ENCODE measurements around the gene POLDIP3.
"Not testable (repeated sequence)": the region's sequence is repeated elsewhere in the genome, so short reads cannot be mapped to it uniquely, and the experiment has no call there.

The POLDIP3 gene

GRCh38 chr22:42575996-42576574 is 38.6 kb downstream of the POLDIP3 start:
- not testable (repeated sequence) for H3K9me3 ChIP-seq (ENCODE audit: control insufficient read depth, low read length); H3K27me3 ChIP-seq (ENCODE audit: control insufficient read depth, insufficient read depth, low read length, poor library complexity, severe bottlenecking); H3K4me1 ChIP-seq (ENCODE audit: control insufficient read depth, insufficient read depth, low read length); H3K27ac ChIP-seq (ENCODE audit: insufficient read depth, low read depth, low read length, poor library complexity, severe bottlenecking); H3K4me3 ChIP-seq (ENCODE audit: insufficient read depth, low read depth, low read length)
- peaks cover 18% of the 10 kb centered on the region for H3K36me3 ChIP-seq (ENCODE audit: control insufficient read depth, insufficient read depth, low read length)
- 95 to 97% methylated on average over 30 of the region's 30 CpGs for WGBS, 2 experiments

GRCh38 chr22:42574468-42574867 is 40.2 kb downstream of the POLDIP3 start:
- peaks cover 18% of the 10 kb centered on the region for H3K36me3 ChIP-seq (ENCODE audit: control insufficient read depth, insufficient read depth, low read length)
- WGBS, 2 experiments: 97 to 98% methylated on average over 16 of the region's 21 CpGs
- H3K9me3 ChIP-seq (ENCODE audit: control insufficient read depth, low read length); H3K4me3 ChIP-seq (ENCODE audit: insufficient read depth, low read depth, low read length); H3K27me3 ChIP-seq (ENCODE audit: control insufficient read depth, insufficient read depth, low read length, poor library complexity, severe bottlenecking); H3K27ac ChIP-seq (ENCODE audit: insufficient read depth, low read depth, low read length, poor library complexity, severe bottlenecking); H3K4me1 ChIP-seq (ENCODE audit: control insufficient read depth, insufficient read depth, low read length): not testable (repeated sequence)

- H3K27me3 ChIP-seq (ENCODE audit: control insufficient read depth, insufficient read depth, low read length, poor library complexity, severe bottlenecking); H3K4me3 ChIP-seq (ENCODE audit: insufficient read depth, low read depth, low read length); H3K4me1 ChIP-seq (ENCODE audit: control insufficient read depth, insufficient read depth, low read length); H3K9me3 ChIP-seq (ENCODE audit: control insufficient read depth, low read length); H3K27ac ChIP-seq (ENCODE audit: insufficient read depth, low read depth, low read length, poor library complexity, severe bottlenecking): not testable (repeated sequence)
- WGBS, 2 experiments: 100% methylated on average over 1 of the region's 1 CpG; no CpG with 5 or more reads in 1 of the 2 experiments
- peaks cover 18% of the 10 kb centered on the region for H3K36me3 ChIP-seq (ENCODE audit: control insufficient read depth, insufficient read depth, low read length)
These were observed 40.6 kb downstream of the POLDIP3 start for GRCh38 chr22:42574046-42574445.

- not testable (repeated sequence) for H3K4me3 ChIP-seq (ENCODE audit: insufficient read depth, low read depth, low read length); H3K4me1 ChIP-seq (ENCODE audit: control insufficient read depth, insufficient read depth, low read length); H3K27ac ChIP-seq (ENCODE audit: insufficient read depth, low read depth, low read length, poor library complexity, severe bottlenecking); H3K9me3 ChIP-seq (ENCODE audit: control insufficient read depth, low read length); H3K36me3 ChIP-seq (ENCODE audit: control insufficient read depth, insufficient read depth, low read length); H3K27me3 ChIP-seq (ENCODE audit: control insufficient read depth, insufficient read depth, low read length, poor library complexity, severe bottlenecking)
- 89 to 92% methylated on average over 12 of the region's 12 CpGs for WGBS, 2 experiments
These were observed 43.6 kb downstream of the POLDIP3 start for GRCh38 chr22:42571068-42571467.

- H3K4me3 ChIP-seq (ENCODE audit: insufficient read depth, low read depth, low read length); H3K36me3 ChIP-seq (ENCODE audit: control insufficient read depth, insufficient read depth, low read length); H3K9me3 ChIP-seq (ENCODE audit: control insufficient read depth, low read length); H3K27me3 ChIP-seq (ENCODE audit: control insufficient read depth, insufficient read depth, low read length, poor library complexity, severe bottlenecking); H3K4me1 ChIP-seq (ENCODE audit: control insufficient read depth, insufficient read depth, low read length); H3K27ac ChIP-seq (ENCODE audit: insufficient read depth, low read depth, low read length, poor library complexity, severe bottlenecking): not testable (repeated sequence)
- WGBS, 2 experiments: 93% methylated on average over 9 of the region's 9 CpGs
These were observed 44.1 kb downstream of the POLDIP3 start for GRCh38 chr22:42570580-42570979.

- not testable (repeated sequence) for H3K9me3 ChIP-seq (ENCODE audit: control insufficient read depth, low read length); H3K27me3 ChIP-seq (ENCODE audit: control insufficient read depth, insufficient read depth, low read length, poor library complexity, severe bottlenecking); H3K4me1 ChIP-seq (ENCODE audit: control insufficient read depth, insufficient read depth, low read length); H3K36me3 ChIP-seq (ENCODE audit: control insufficient read depth, insufficient read depth, low read length); H3K27ac ChIP-seq (ENCODE audit: insufficient read depth, low read depth, low read length, poor library complexity, severe bottlenecking); H3K4me3 ChIP-seq (ENCODE audit: insufficient read depth, low read depth, low read length)
- whole genome bisulfite sequencing, 2 experiments: 74 to 76% methylated on average over 5 of the region's 6 CpGs
These were observed 46.7 kb downstream of the POLDIP3 start for GRCh38 chr22:42567950-42568349.

GRCh38 chr22:42565956-42566355 is 48.7 kb downstream of the POLDIP3 start:
- no peak overlapping the region for H3K27ac ChIP-seq (ENCODE audit: insufficient read depth, low read depth, low read length, poor library complexity, severe bottlenecking)
- H3K4me3 ChIP-seq (ENCODE audit: insufficient read depth, low read depth, low read length): no peak overlapping the region
- H3K36me3 ChIP-seq (ENCODE audit: control insufficient read depth, insufficient read depth, low read length): no peaks in the 10 kb centered on the region
- H3K4me1 ChIP-seq (ENCODE audit: control insufficient read depth, insufficient read depth, low read length): no peaks in the 10 kb centered on the region
- H3K9me3 ChIP-seq (ENCODE audit: control insufficient read depth, low read length): no peaks in the 10 kb centered on the region
- WGBS, 2 experiments: 93 to 95% methylated on average over 12 of the region's 12 CpGs
- H3K27me3 ChIP-seq (ENCODE audit: control insufficient read depth, insufficient read depth, low read length, poor library complexity, severe bottlenecking): no peaks in the 10 kb centered on the region

GRCh38 chr22:42564699-42565098 is 50.0 kb downstream of the POLDIP3 start:
- no peak overlapping the region for H3K4me3 ChIP-seq (ENCODE audit: insufficient read depth, low read depth, low read length)
- 93 to 95% methylated on average over 17 of the region's 17 CpGs for WGBS, 2 experiments
- no peaks in the 10 kb centered on the region for H3K4me1 ChIP-seq (ENCODE audit: control insufficient read depth, insufficient read depth, low read length)
- H3K9me3 ChIP-seq (ENCODE audit: control insufficient read depth, low read length): no peaks in the 10 kb centered on the region
- no peaks in the 10 kb centered on the region for H3K27me3 ChIP-seq (ENCODE audit: control insufficient read depth, insufficient read depth, low read length, poor library complexity, severe bottlenecking)
- no peak overlapping the region for H3K27ac ChIP-seq (ENCODE audit: insufficient read depth, low read depth, low read length, poor library complexity, severe bottlenecking)
- H3K36me3 ChIP-seq (ENCODE audit: control insufficient read depth, insufficient read depth, low read length): no peaks in the 10 kb centered on the region

- not testable (repeated sequence) for H3K4me1 ChIP-seq (ENCODE audit: control insufficient read depth, insufficient read depth, low read length); H3K4me3 ChIP-seq (ENCODE audit: insufficient read depth, low read depth, low read length); H3K27me3 ChIP-seq (ENCODE audit: control insufficient read depth, insufficient read depth, low read length, poor library complexity, severe bottlenecking); H3K9me3 ChIP-seq (ENCODE audit: control insufficient read depth, low read length); H3K36me3 ChIP-seq (ENCODE audit: control insufficient read depth, insufficient read depth, low read length); H3K27ac ChIP-seq (ENCODE audit: insufficient read depth, low read depth, low read length, poor library complexity, severe bottlenecking)
- 88 to 92% methylated on average over 3 of the region's 3 CpGs for WGBS, 2 experiments
These were observed 50.7 kb downstream of the POLDIP3 start for GRCh38 chr22:42563943-42564342.

- Histone ChIP-seq H3K27ac (ENCODE audit: insufficient read depth, low read depth, low read length, poor library complexity, severe bottlenecking) (no peak overlapping the region), H3K9me3 (ENCODE audit: control insufficient read depth, low read length) (no peaks in the 10 kb centered on the region), H3K36me3 (ENCODE audit: control insufficient read depth, insufficient read depth, low read length) (no peaks in the 10 kb centered on the region), H3K27me3 (ENCODE audit: control insufficient read depth, insufficient read depth, low read length, poor library complexity, severe bottlenecking) (no peaks in the 10 kb centered on the region), H3K4me1 (ENCODE audit: control insufficient read depth, insufficient read depth, low read length) (no peaks in the 10 kb centered on the region), H3K4me3 (ENCODE audit: insufficient read depth, low read depth, low read length) (no peak overlapping the region)
- 88 to 91% methylated on average over 2 of the region's 2 CpGs for WGBS, 2 experiments
These were observed 52.0 kb downstream of the POLDIP3 start for GRCh38 chr22:42562684-42563083.

GRCh38 chr22:42562279-42562678 is 52.4 kb downstream of the POLDIP3 start:
- Histone ChIP-seq H3K4me3 (ENCODE audit: insufficient read depth, low read depth, low read length) (no peak overlapping the region), H3K27ac (ENCODE audit: insufficient read depth, low read depth, low read length, poor library complexity, severe bottlenecking) (no peak overlapping the region), H3K27me3 (ENCODE audit: control insufficient read depth, insufficient read depth, low read length, poor library complexity, severe bottlenecking) (no peaks in the 10 kb centered on the region), H3K9me3 (ENCODE audit: control insufficient read depth, low read length) (no peaks in the 10 kb centered on the region), H3K4me1 (ENCODE audit: control insufficient read depth, insufficient read depth, low read length) (no peaks in the 10 kb centered on the region), H3K36me3 (ENCODE audit: control insufficient read depth, insufficient read depth, low read length) (no peaks in the 10 kb centered on the region)
- 83 to 84% methylated on average over 8 of the region's 8 CpGs for WGBS, 2 experiments
